GM12878 (cell line): ENCODE data around the gene SHISA2. TPM values are rescaled to one million over a fixed set of nuclear protein-coding genes. Genes with fewer than 3 reads are reported as not detected.

Experiments used
- ATAC-seq: fragments of 200-7000 bp; cut with Tn5 transposase; 3 replicates; pipeline ENCODE4 v1.9.1; 2020; ENCODE audit warnings: mild to moderate bottlenecking, moderate library complexity
- BruUV-seq: library from RNA; stranded (reverse); fragments of 400-500 nt; replicated peaks from 2 replicates; lab custom pipeline; 2021; lab: Mats Ljungman, UMichigan
- CTCF ChIA-PET: fragments of 300-600 bp; sonication (Branson Sonifier 250); formaldehyde crosslinking; extraction: SDS; loops from one replicate; lab custom pipeline; 2021; ENCODE audit warnings: inconsistent platforms; lab: Yijun Ruan, JAX
- POLR2A ChIA-PET: fragments of 350-600 bp; formaldehyde crosslinking; extraction: SDS; loops from one replicate; lab custom pipeline; 2021; ENCODE audit warnings: inconsistent platforms; lab: Charles Lee
- RAD21 ChIA-PET: fragments of 300-600 bp; sonication (Branson Sonifier 250); formaldehyde crosslinking; loops from one replicate; lab custom pipeline; 2023; ENCODE audit warnings: antibody characterized with exemption; ENCODE audit not compliant: unreplicated experiment; lab: Charles Lee
- SMC1A ChIA-PET: fragments of 300-600 bp; sonication (Branson Sonifier 250); formaldehyde crosslinking; loops from one replicate; lab custom pipeline; 2023; ENCODE audit not compliant: unreplicated experiment, uncharacterized antibody; lab: Charles Lee
- DNase-seq: peaks from one replicate; pipeline ENCODE4 v3.0.0-alpha.2; 2011; ENCODE audit warnings: low read depth, low spot score
- FAIRE-seq: peaks from 3 replicates; lab custom pipeline; 2011; peaks lifted over from hg19 to GRCh38; lab: Jason Lieb, UNC
- H2AFZ ChIP-seq: 2 replicates; pipeline ENCODE4 v1.6.0; 2011; ENCODE audit warnings: low read depth, low read length, control low read depth; ENCODE audit not compliant: control insufficient read depth
- H3K27ac ChIP-seq: 2 replicates; pipeline ENCODE4 v1.5.1; 2011; ENCODE audit warnings: control low read depth; ENCODE audit not compliant: control insufficient read depth, insufficient read depth
- H3K27me3 ChIP-seq, 2 experiments: replicated peaks in 1 of 2; 2 replicates each; pipeline versions ENCODE4 v1.6.0 to v1.6.1; 2011; ENCODE audit warnings: low read length in 1 of 2; ENCODE audit not compliant: control insufficient read depth in 2 of 2, insufficient read depth in 2 of 2
- H3K36me3 ChIP-seq, 2 experiments: 2 replicates each; pipeline ENCODE4 v1.5.1; 2011; ENCODE audit warnings: low read length in 1 of 2; ENCODE audit not compliant: control insufficient read depth in 2 of 2, insufficient read depth in 2 of 2
- H3K4me1 ChIP-seq: 2 replicates; pipeline ENCODE4 v1.6.1; 2011; ENCODE audit warnings: mild to moderate bottlenecking, low read length, moderate library complexity, mixed read lengths; ENCODE audit not compliant: control insufficient read depth, insufficient read depth
- H3K4me2 ChIP-seq: 2 replicates; pipeline ENCODE4 v1.6.0; 2011; ENCODE audit warnings: control low read depth; ENCODE audit not compliant: control insufficient read depth, insufficient read depth
- H3K4me3 ChIP-seq: fragments of 200-600 bp; sonication (generic); 2 replicates; pipeline ENCODE4 v1.5.1; 2016
- H3K79me2 ChIP-seq: 2 replicates; pipeline ENCODE4 v1.6.0; 2011; ENCODE audit warnings: low read length; ENCODE audit not compliant: control insufficient read depth, insufficient read depth
- H3K9ac ChIP-seq: 2 replicates; pipeline ENCODE4 v1.8.0; 2011; ENCODE audit warnings: low read length, control low read depth, mixed read lengths; ENCODE audit not compliant: control insufficient read depth, insufficient read depth
- H3K9me3 ChIP-seq: replicated peaks from 3 replicates; pipeline ENCODE4 v1.5.1; 2011; ENCODE audit warnings: mild to moderate bottlenecking, low read length; ENCODE audit not compliant: control insufficient read depth, insufficient read depth
- H4K20me1 ChIP-seq: 2 replicates; pipeline ENCODE4 v1.6.0; 2011; ENCODE audit not compliant: control insufficient read depth, insufficient read depth
- ATF7 ChIP-seq: fragments of 450-650 bp; IDR thresholded peaks from 2 replicates; pipeline ENCODE4 v1.6.1; 2016; ENCODE audit warnings: low read depth, mild to moderate bottlenecking
- CBX3 ChIP-seq: fragments of 200-600 bp; sonication (generic); IDR thresholded peaks from 2 replicates; pipeline ENCODE4 v1.6.1; 2016; ENCODE audit warnings: low read depth, borderline replicate concordance
- CBX5 ChIP-seq: sonication (generic); IDR thresholded peaks from 2 replicates; pipeline ENCODE4 v1.6.1; 2016; ENCODE audit warnings: low read depth, moderate library complexity, mild to moderate bottlenecking, inconsistent platforms
- FOXM1 ChIP-seq: IDR thresholded peaks from 2 replicates; pipeline ENCODE4 v1.6.1; 2012; ENCODE audit warnings: low read depth, mild to moderate bottlenecking, inconsistent platforms, low read length, moderate library complexity
- GATAD2B ChIP-seq: fragments of 450-650 bp; conservative IDR thresholded peaks from 2 replicates; pipeline ENCODE4 v1.6.1; 2017; ENCODE audit warnings: low read depth, mild to moderate bottlenecking, moderate library complexity
- MEF2A ChIP-seq: IDR thresholded peaks from 2 replicates; pipeline ENCODE4 v1.6.1; 2011; ENCODE audit warnings: low read depth, mild to moderate bottlenecking, low read length, moderate library complexity; ENCODE audit not compliant: insufficient read depth
- MEF2B ChIP-seq: fragments of 450-650 bp; IDR thresholded peaks from 2 replicates; pipeline ENCODE4 v1.6.1; 2018; ENCODE audit warnings: mild to moderate bottlenecking, moderate library complexity; ENCODE audit not compliant: partially characterized antibody, poor library complexity, severe bottlenecking
- MTA3 ChIP-seq: IDR thresholded peaks from 2 replicates; pipeline ENCODE4 v1.6.1; 2012; ENCODE audit warnings: low read length, inconsistent platforms, borderline replicate concordance
- MYC ChIP-seq: IDR thresholded peaks from 2 replicates; pipeline ENCODE4 v1.6.1; 2011; ENCODE audit warnings: mild to moderate bottlenecking, low read length, moderate library complexity, inconsistent platforms; ENCODE audit not compliant: insufficient read depth, insufficient replicate concordance, insufficient read length, severe bottlenecking
- NFIC ChIP-seq: IDR thresholded peaks from 2 replicates; pipeline ENCODE4 v1.6.1; 2012; ENCODE audit warnings: low read depth, mild to moderate bottlenecking, inconsistent platforms, low read length, moderate library complexity
- PAX5 ChIP-seq: IDR thresholded peaks from 2 replicates; pipeline ENCODE4 v1.6.1; 2011; ENCODE audit warnings: low read depth, low read length, borderline replicate concordance
- POU2F2 ChIP-seq: IDR thresholded peaks from 3 replicates; pipeline ENCODE4 v1.6.1; 2011; ENCODE audit warnings: low read depth, mild to moderate bottlenecking, low read length, borderline replicate concordance
- SPI1 ChIP-seq: IDR thresholded peaks from 2 replicates; pipeline ENCODE4 v1.6.1; 2011; ENCODE audit warnings: low read depth, mild to moderate bottlenecking, low read length, moderate library complexity, borderline replicate concordance; ENCODE audit not compliant: insufficient read depth
- SRF ChIP-seq, 2 experiments: IDR thresholded peaks; 2 replicates each; pipeline ENCODE4 v1.6.1; 2011; ENCODE audit warnings: low read depth in 2 of 2, low read length in 2 of 2, mild to moderate bottlenecking in 1 of 2, moderate library complexity in 1 of 2
- YBX1 ChIP-seq: fragments of 450-650 bp; IDR thresholded peaks from 2 replicates; pipeline ENCODE4 v1.6.1; 2016; ENCODE audit warnings: antibody characterized with exemption
- WGBS: methylation state at CpG from one replicate; pipeline ENCODE4 v1.1.6; 2016; ENCODE audit warnings: low lambda C conversion rate; ENCODE audit not compliant: insufficient replicate concordance, insufficient coverage; ENCODE audit errors: missing lambda C conversion rate; 5-methylcytosine and 5-hydroxymethylcytosine counted together
- in situ Hi-C: fragments of 300-500 bp; cut with MboI; formaldehyde crosslinking; loops from 9 replicates; pipeline ENCODE4 v1.14.3; 2018; ENCODE audit warnings: mixed read lengths
- intact Hi-C: fragments of 100-400 bp; cut with micrococcal nuclease; formaldehyde crosslinking; loops from one replicate; pipeline ENCODE4 v1.14.2; 2022; ENCODE audit not compliant: unreplicated experiment
- polyA plus RNA-seq, 11 experiments: library from polyadenylated mRNA; depleted of rRNA in 4 of 11; unstranded in 6 of 11; stranded (reverse) in 5 of 11; fragments of >200 nt; fragmentation: Nextera tagmentation in 4 of 11; fragmentation: Illumina TruSeq in 1 of 11; extraction: Ambion mirVana in 4 of 11; extraction: Trizol in 1 of 11; gene quantifications; 1 replicate in 1 of 11; 2 replicates in 10 of 11; pipeline versions ENCODE4 v1.2.1 to v1.2.3, GENCODE V29; 2011 to 2016; ENCODE audit warnings: inconsistent platforms in 2 of 11, missing spikeins in 2 of 11, low read depth in 1 of 11
- total RNA-seq, 4 experiments: library from RNA; depleted of rRNA in 3 of 4; stranded (reverse); fragments of >200 nt in 3 of 4; fragmentation: Illumina TruSeq in 1 of 4; extraction: Trizol in 1 of 4; gene quantifications; 2 replicates each; pipeline versions ENCODE4 v1.2.1 to v1.2.3, GENCODE V29; 2013 to 2021
- TF ChIP-seq, protein P1 (sequence below): fragments of 450-650 bp; IDR thresholded peaks from 2 replicates; pipeline ENCODE4 v1.6.1; 2016; ENCODE audit warnings: mild to moderate bottlenecking

The SHISA2 gene
- total and polyA plus RNA-seq, 10 of the 15 experiments (the other 5 are each of a cell fraction or from before 2014, with no cell fraction given): 0.04 to 0.08 TPM; not detected in 8

DNA sequence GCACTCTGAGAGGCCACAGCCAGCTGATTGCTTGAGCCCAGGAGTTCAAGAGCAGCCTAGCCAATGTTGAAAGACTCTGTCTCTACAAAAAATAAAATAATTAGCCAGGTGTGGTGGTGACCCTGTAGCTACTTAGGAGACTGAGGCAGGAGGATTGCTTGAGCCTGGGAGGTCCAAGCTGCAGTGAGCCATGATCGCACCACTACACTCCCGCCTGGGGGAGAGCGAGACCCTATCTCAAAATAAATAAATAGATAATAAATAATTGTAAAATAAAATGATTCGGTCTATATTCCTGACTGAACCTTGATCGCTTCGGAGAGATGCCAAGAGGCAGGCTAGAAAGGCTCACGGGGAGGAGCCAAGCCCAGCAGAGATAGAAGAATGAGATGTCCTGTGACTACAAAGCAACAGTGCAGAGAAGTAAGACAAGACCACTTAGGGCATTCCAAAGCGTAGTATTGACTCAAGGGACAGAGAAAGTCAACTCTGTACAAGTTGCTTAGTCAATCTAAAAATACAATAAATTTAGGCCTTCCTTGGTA lies 12.8 kb downstream of the SHISA2 start:
- H3K36me3 ChIP-seq: no peaks in the 10 kb centered on the region
- H3K9ac ChIP-seq: no peak overlapping the region
- RAD21 ChIA-PET: no interaction called here
- H3K27ac ChIP-seq: no peak overlapping the region
- H3K4me3 ChIP-seq: no peak overlapping the region
- DNase-seq (no peak), ATAC-seq (no peak), FAIRE-seq (no peak)
- POLR2A ChIA-PET: no interaction called here
- H3K4me1 ChIP-seq: no peaks in the 10 kb centered on the region
- WGBS: 51% methylated on average over 8 of the region's 8 CpGs
- CTCF ChIA-PET: no interaction called here
- H3K9me3 ChIP-seq: no peaks in the 10 kb centered on the region
- H2AFZ ChIP-seq: no peak overlapping the region
- no peaks in the 10 kb centered on the region for H4K20me1 ChIP-seq
- in situ Hi-C loops (no loop called here), intact Hi-C loops (no loop called here)
- SMC1A ChIA-PET: no interaction called here
- TF ChIP-seq ATF7 (no peak), MEF2B (no peak), GATAD2B (no peak), NFIC (no peak), SPI1 (no peak), MYC (no peak), POU2F2 (no peak), CBX3 (no peak), YBX1 (no peak), SRF (IDR thresholded peaks at IDR 0.05; ENCODE audit: low read depth in 2 of 2, low read length in 2 of 2) (no peak), FOXM1 (no peak), CBX5 (no peak), MEF2A (no peak), MTA3 (no peak), PAX5 (no peak)
- TF ChIP-seq, protein P1, sequence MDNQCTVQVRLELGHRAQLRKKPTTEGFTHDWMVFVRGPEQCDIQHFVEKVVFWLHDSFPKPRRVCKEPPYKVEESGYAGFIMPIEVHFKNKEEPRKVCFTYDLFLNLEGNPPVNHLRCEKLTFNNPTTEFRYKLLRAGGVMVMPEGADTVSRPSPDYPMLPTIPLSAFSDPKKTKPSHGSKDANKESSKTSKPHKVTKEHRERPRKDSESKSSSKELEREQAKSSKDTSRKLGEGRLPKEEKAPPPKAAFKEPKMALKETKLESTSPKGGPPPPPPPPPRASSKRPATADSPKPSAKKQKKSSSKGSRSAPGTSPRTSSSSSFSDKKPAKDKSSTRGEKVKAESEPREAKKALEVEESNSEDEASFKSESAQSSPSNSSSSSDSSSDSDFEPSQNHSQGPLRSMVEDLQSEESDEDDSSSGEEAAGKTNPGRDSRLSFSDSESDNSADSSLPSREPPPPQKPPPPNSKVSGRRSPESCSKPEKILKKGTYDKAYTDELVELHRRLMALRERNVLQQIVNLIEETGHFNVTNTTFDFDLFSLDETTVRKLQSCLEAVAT: no peak
- H3K79me2 ChIP-seq: no peaks in the 10 kb centered on the region
- H3K27me3 ChIP-seq: 0 out of 4 replicates have a peak, but pooled peaks cover 0 to 4% of the 10 kb centered on the region in 2 experiments
- H3K4me2 ChIP-seq: no peak overlapping the region
- BruUV-seq: no TSS peak
